DLD1 (cell line): Measurements from ENCODE around the gene POLQ.
"Not testable (repeated sequence)": the region's sequence is repeated elsewhere in the genome, so short reads cannot be mapped to it uniquely, and the experiment has no call there.

Source experiments
- in situ Hi-C: cut with HindIII; loops from 2 replicates; pipeline ENCODE4 v1.10.0; 2017; ENCODE audit warnings: low sequenced_read_pairs

Gene POLQ

GRCh38 chr3:121430664-121431215 lies 115.0 kb downstream of the POLQ start:
- in situ Hi-C loops: no loop called here

- in situ Hi-C loops: no loop called here
These were observed 121.2 kb downstream of the POLQ start for GRCh38 chr3:121424549-121424948.

GRCh38 chr3:121418182-121418581 lies 127.6 kb downstream of the POLQ start:
- in situ Hi-C loops: no loop called here

- in situ Hi-C loops: no loop called here
These were observed 130.9 kb downstream of the POLQ start for GRCh38 chr3:121414924-121415323.

GRCh38 chr3:121411523-121411922 lies 134.3 kb downstream of the POLQ start:
- in situ Hi-C loops: no loop called here

- in situ Hi-C loops: no loop called here
These were observed 140.2 kb downstream of the POLQ start for GRCh38 chr3:121405631-121406030.

GRCh38 chr3:121399820-121400219 lies 146.0 kb downstream of the POLQ start:
- in situ Hi-C loops: no loop called here

GRCh38 chr3:121398051-121398450 lies 147.7 kb downstream of the POLQ start:
- in situ Hi-C loops: not testable (repeated sequence)

- in situ Hi-C loops: not testable (repeated sequence)
These were observed 149.8 kb downstream of the POLQ start for GRCh38 chr3:121395967-121396366.

- in situ Hi-C loops: not testable (repeated sequence)
These were observed 157.5 kb downstream of the POLQ start for GRCh38 chr3:121388308-121388707.
